Spleen (tissue), 11 donors: ENCODE data around the gene DLG2. TPM values are rescaled to one million over a fixed set of nuclear protein-coding genes. Genes with fewer than 3 reads are reported as not detected.

ENCODE experiments used
- DNase-seq: peaks from one replicate; pipeline ENCODE4 v3.0.0-alpha.2; 2020
- H3K27ac ChIP-seq, 8 donors: fragments of 200-600 bp; sonication (generic) in 7 of 8; 1 replicate in 4 of 8; 2 replicates in 4 of 8; pipeline versions ENCODE4 v1.5.0 to v1.8.0; 2016 to 2021; ENCODE audit warnings: inconsistent platforms in 4 of 8, mild to moderate bottlenecking in 4 of 8, moderate library complexity in 1 of 8
- H3K27me3 ChIP-seq, 7 donors: fragments of 200-600 bp; sonication (generic) in 6 of 7; replicated peaks in 1 of 7; 1 replicate in 4 of 7; 2 replicates in 3 of 7; pipeline versions ENCODE4 v1.5.0 to v1.8.0; 2016 to 2021; ENCODE audit warnings: inconsistent platforms in 3 of 7, mild to moderate bottlenecking in 1 of 7
- H3K36me3 ChIP-seq, 6 donors: fragments of 200-600 bp; sonication (generic) in 5 of 6; 1 replicate in 4 of 6; 2 replicates in 2 of 6; pipeline versions ENCODE4 v1.5.0 to v1.8.0; 2016 to 2021; ENCODE audit warnings: inconsistent platforms in 2 of 6
- H3K4me1 ChIP-seq, 6 donors: fragments of 200-600 bp; sonication (generic) in 5 of 6; 1 replicate in 3 of 6; 2 replicates in 3 of 6; pipeline versions ENCODE4 v1.5.0 to v1.8.0; 2016 to 2021; ENCODE audit warnings: inconsistent platforms in 3 of 6
- H3K4me3 ChIP-seq, 8 donors: fragments of 200-600 bp; sonication (generic) in 7 of 8; 1 replicate in 4 of 8; 2 replicates in 4 of 8; pipeline versions ENCODE4 v1.5.0 to v1.8.0; 2016 to 2021; ENCODE audit warnings: inconsistent platforms in 4 of 8, mild to moderate bottlenecking in 4 of 8, moderate library complexity in 2 of 8
- H3K9me3 ChIP-seq, 8 donors: fragments of 200-600 bp; sonication (generic) in 7 of 8; 1 replicate in 4 of 8; 2 replicates in 4 of 8; pipeline versions ENCODE4 v1.5.0 to v1.8.0; 2016 to 2021; ENCODE audit warnings: inconsistent platforms in 4 of 8
- POLR2A ChIP-seq, 3 donors: fragments of 450-650 bp; IDR thresholded peaks; one replicate each; pipeline ENCODE4 v1.5.1; 2017; ENCODE audit warnings: antibody characterized with exemption in 3 of 3, mild to moderate bottlenecking in 1 of 3
- POLR2AphosphoS5 ChIP-seq, 3 donors: sonication (generic); formaldehyde crosslinking; IDR thresholded peaks; one replicate each; pipeline ENCODE4 v1.5.1; 2017; ENCODE audit warnings: antibody characterized with exemption in 3 of 3
- WGBS, 5 donors: extraction: QIAGEN DNeasy Blood & Tissue Kit in 3 of 5; methylation state at CpG; one replicate each; pipeline versions ENCODE4 v1.1.5 to v1.1.7; 2013 to 2018; 5-methylcytosine and 5-hydroxymethylcytosine counted together
- intact Hi-C: fragments of 100-400 bp; cut with DNase I; formaldehyde crosslinking; loops from one replicate; pipeline ENCODE4 v1.15.0; 2023; ENCODE audit warnings: low total_unique reads
- polyA plus RNA-seq, 3 donors: library from polyadenylated mRNA; stranded (reverse); fragments of 200-250 nt; gene quantifications; one replicate each; pipeline ENCODE4 v1.2.1, GENCODE V29; 2013
- total RNA-seq, 7 donors: library from RNA; depleted of rRNA in 3 of 7; stranded (reverse); fragments of >200 nt in 3 of 7; fragmentation: NEBNext Ultra II Directional in 4 of 7; extraction: Animal tissue kit (Norgen Biotek cat#: 25700) in 4 of 7; gene quantifications; one replicate each; pipeline versions ENCODE4 v1.1.0 to v1.2.1, GENCODE V29; 2016 to 2021
- TF ChIP-seq, protein P1 (sequence below), 11 experiments: fragments of 200-600 bp in 7 of 11; fragments of 450-650 bp in 4 of 11; sonication (generic) in 4 of 11; IDR thresholded peaks in 8 of 11; conservative IDR thresholded peaks in 3 of 11; 1 replicate in 7 of 11; 2 replicates in 4 of 11; pipeline versions ENCODE4 v1.4.0 to v1.8.0; 2016 to 2021; ENCODE audit warnings: antibody characterized with exemption in 11 of 11, inconsistent platforms in 4 of 11, mild to moderate bottlenecking in 1 of 11
- donor health status: healthy with polysubstance abuse.
- donor health status: DM: no; HTN: no; CAD: no; lungs with moderate emphysema.
- donor health status: DM: no; HTN: no; CAD: no.
- donor health status: Bipolar disorder and iron deficiency.
- donor health status: healthy.
- donor health status: DM: no; HTN: no; CAD: no.
- donor health status: DM: yes; HTN: yes; CAD: no.

Gene DLG2
- total and polyA plus RNA-seq, 10 donors = 0.43 to 12.7 (median 7.9) TPM

DNA sequence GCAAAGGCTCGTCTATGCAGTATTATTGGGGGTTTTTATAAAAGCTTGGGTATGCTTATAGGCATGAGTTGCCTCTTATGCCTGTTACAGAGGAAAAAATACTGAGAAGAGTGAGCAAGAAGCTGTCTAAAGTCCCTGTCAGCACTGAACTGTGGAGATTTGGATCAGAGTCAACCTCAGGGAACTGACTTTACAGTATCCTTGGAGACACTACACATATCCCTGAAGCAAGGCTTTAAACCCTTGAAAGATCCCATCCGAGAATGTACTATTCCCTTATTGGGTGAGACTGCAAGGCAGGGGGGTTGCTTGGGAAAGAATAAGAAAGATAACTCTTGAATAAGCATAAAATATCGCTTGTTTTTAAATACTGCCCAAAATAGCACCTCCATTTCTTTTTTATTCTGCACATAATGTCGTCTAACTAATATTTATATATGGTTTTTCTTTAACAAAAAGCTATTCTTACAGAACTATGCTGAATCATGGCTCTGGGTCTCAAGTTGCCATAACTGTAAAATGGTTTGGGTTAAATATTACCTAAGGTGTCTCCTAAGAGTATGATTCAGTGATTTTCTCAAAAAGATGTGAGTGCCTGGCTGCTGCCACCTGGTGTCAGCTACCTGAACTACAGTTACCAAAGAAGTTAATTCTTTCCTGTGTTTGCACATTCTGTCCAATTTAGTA, 1062.8 kb downstream of the DLG2 start:
- no peak for TF ChIP-seq POLR2AphosphoS5 (IDR thresholded peaks at IDR 0.05)
- TF ChIP-seq, protein P1, sequence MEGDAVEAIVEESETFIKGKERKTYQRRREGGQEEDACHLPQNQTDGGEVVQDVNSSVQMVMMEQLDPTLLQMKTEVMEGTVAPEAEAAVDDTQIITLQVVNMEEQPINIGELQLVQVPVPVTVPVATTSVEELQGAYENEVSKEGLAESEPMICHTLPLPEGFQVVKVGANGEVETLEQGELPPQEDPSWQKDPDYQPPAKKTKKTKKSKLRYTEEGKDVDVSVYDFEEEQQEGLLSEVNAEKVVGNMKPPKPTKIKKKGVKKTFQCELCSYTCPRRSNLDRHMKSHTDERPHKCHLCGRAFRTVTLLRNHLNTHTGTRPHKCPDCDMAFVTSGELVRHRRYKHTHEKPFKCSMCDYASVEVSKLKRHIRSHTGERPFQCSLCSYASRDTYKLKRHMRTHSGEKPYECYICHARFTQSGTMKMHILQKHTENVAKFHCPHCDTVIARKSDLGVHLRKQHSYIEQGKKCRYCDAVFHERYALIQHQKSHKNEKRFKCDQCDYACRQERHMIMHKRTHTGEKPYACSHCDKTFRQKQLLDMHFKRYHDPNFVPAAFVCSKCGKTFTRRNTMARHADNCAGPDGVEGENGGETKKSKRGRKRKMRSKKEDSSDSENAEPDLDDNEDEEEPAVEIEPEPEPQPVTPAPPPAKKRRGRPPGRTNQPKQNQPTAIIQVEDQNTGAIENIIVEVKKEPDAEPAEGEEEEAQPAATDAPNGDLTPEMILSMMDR (IDR thresholded peaks at IDR 0.05 in 8 of 11, conservative IDR thresholded peaks at IDR 0.05 in 3 of 11) = peak in 10 of 11 experiments; percentile 24 to 79 (median 65)
- TF ChIP-seq POLR2A (IDR thresholded peaks at IDR 0.05) = no peak
- Histone ChIP-seq H3K27me3 (no peaks in the 10 kb centered on the region), H3K4me1 (peaks cover 0 to 15% (median 0%) of the 10 kb centered on the region in 6 donors), H3K36me3 (no peaks in the 10 kb centered on the region), H3K9me3 (peaks cover 0 to 16% (median 10%) of the 10 kb centered on the region in 8 donors), H3K4me3 (no peak overlapping the region), H3K27ac (no peak overlapping the region)
- DNase-seq = no peak
- intact Hi-C loops = no loop called here
- 78 to 90% (median 80%) methylated on average over 4 of the region's 4 CpGs for WGBS, 5 donors

DNA sequence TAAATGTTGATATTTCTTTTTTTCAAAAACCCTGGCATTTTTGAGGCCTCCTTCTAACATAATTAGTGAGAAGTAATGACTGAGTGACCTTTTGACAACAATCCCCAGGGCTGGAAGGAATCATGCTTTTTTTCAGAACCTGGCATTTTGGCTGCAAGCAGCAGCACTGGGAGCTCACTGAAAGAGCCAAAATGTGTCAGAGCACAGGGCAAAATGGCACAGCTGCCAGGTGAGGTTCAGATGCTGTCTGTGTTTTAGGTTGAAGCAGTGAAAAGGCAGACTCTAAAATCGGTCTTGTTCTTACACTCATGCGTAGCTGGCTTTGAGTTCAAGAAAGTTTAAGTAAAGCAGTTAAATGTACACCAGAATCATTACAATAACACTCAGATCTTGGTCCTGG, 1063.8 kb downstream of the DLG2 start:
- no peak overlapping the region for H3K4me3 ChIP-seq
- WGBS, 5 donors = 80 to 95% (median 85%) methylated on average over 2 of the region's 2 CpGs
- H3K27ac ChIP-seq = no peak overlapping the region
- no peaks in the 10 kb centered on the region for H3K27me3 ChIP-seq
- peaks cover 0 to 15% (median 0%) of the 10 kb centered on the region in 6 donors for H3K4me1 ChIP-seq
- no peaks in the 10 kb centered on the region for H3K36me3 ChIP-seq
- TF ChIP-seq, protein P1 (IDR thresholded peaks at IDR 0.05 in 8 of 11, conservative IDR thresholded peaks at IDR 0.05 in 3 of 11) = no peak
- TF ChIP-seq POLR2AphosphoS5 (IDR thresholded peaks at IDR 0.05) (no peak), POLR2A (IDR thresholded peaks at IDR 0.05) (no peak)
- DNase-seq = no peak
- H3K9me3 ChIP-seq = peaks cover 0 to 6% (median under 1%) of the 10 kb centered on the region in 8 donors
- intact Hi-C loops = no loop called here

DNA sequence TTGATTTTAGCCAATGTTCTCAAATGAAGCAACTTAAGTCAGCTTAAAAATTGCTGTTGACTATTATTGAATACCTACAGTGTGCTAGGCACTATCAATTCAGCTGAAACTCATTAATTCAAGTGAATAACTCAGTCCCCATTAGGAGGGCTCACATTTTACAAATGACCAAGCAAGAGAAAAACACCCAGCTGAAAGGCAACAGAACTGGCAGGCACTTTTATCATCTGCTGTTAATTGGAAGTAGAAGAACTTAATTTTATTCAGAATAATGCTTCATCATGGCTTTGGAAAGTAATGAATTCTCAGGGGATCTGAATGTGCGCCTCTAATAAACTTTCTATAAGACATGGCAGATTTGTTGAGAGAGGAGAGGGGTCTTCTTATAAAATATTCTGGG, 1066.9 kb downstream of the DLG2 start:
- DNase-seq = no peak
- intact Hi-C loops = no loop called here
- no peaks in the 10 kb centered on the region for H3K4me1 ChIP-seq
- TF ChIP-seq, protein P1 (IDR thresholded peaks at IDR 0.05 in 8 of 11, conservative IDR thresholded peaks at IDR 0.05 in 3 of 11) = no peak
- TF ChIP-seq POLR2A (IDR thresholded peaks at IDR 0.05) (no peak), POLR2AphosphoS5 (IDR thresholded peaks at IDR 0.05) (no peak)
- H3K4me3 ChIP-seq = no peak overlapping the region
- no peaks in the 10 kb centered on the region for H3K9me3 ChIP-seq
- WGBS, 5 donors = 89 to 97% (median 93%) methylated on average over 1 of the region's 1 CpG
- H3K36me3 ChIP-seq = no peaks in the 10 kb centered on the region
- H3K27me3 ChIP-seq = no peaks in the 10 kb centered on the region
- no peak overlapping the region for H3K27ac ChIP-seq

DNA sequence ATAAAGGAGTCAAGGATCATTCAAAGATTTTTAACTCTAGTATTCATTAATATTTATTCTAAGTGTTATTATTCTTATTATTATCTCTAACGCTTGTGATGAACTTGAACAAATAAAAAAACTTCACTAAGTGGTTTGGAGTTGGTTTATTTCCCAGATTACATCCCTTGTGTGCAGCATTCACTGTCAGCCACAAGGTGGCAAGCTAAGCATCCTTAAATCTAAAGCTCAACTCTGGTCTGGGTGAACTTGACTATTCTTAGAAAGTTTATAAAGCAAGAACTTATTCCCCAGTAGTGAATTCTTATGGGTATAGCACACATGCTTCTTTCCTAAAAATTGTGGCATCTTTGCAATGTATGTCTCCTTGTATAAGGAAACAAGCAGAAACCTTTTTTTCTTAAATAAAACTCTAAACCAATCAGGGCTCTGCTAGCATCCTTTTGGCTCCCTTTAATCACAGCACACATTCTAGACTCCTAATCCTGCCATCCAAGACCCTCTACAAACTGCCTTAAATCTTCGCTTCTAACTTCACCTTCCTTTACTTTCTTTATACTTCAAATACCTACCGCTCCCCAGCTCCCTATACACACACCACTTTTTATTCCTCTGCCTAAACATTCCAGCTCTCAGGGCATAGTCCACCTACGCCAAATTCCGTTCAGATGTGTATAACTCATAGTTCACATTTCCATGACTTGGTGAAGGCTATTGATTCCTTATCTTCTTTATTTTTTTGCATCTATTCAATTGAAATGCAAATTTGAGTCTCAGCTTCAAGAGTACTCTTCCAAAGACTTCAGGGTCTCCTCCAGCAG, 1068.8 kb downstream of the DLG2 start:
- DNase-seq = no peak
- no peak for TF ChIP-seq POLR2A (IDR thresholded peaks at IDR 0.05)
- TF ChIP-seq, protein P1 (IDR thresholded peaks at IDR 0.05 in 8 of 11, conservative IDR thresholded peaks at IDR 0.05 in 3 of 11) = peak; percentile 14 to 81 (median 67)
- no peak for TF ChIP-seq POLR2AphosphoS5 (IDR thresholded peaks at IDR 0.05)
- intact Hi-C loops = loop anchor here (5.0 to 10.0 kb wide), 2 partner anchors 159 to 1037 kb away; no protein-coding TSS in a partner anchor
- no peaks in the 10 kb centered on the region for H3K4me1 ChIP-seq
- WGBS, 5 donors = 61 to 72% (median 68%) methylated on average over 5 of the region's 5 CpGs
- no peak overlapping the region for H3K27ac ChIP-seq
- no peaks in the 10 kb centered on the region for H3K36me3 ChIP-seq
- no peaks in the 10 kb centered on the region for H3K27me3 ChIP-seq
- no peak overlapping the region for H3K4me3 ChIP-seq
- H3K9me3 ChIP-seq = no peaks in the 10 kb centered on the region
